Erythroblast (primary cell): ENCODE measurements around the gene POLDIP3.

Source experiments
- GATA1 ChIP-seq: IDR thresholded peaks from 2 replicates; pipeline ENCODE4 v1.6.1; 2011; ENCODE audit warnings: low read depth, mild to moderate bottlenecking, control low read depth, low read length, moderate library complexity
- POLR2A ChIP-seq: IDR thresholded peaks from 2 replicates; pipeline ENCODE4 v1.6.1; 2011; ENCODE audit warnings: mild to moderate bottlenecking, low read length

GRCh38 chr22:42632096-42632495, 17.4 kb upstream of the POLDIP3 start:
- TF ChIP-seq POLR2A: no peak
- TF ChIP-seq GATA1: no peak
